GM19395 (cell line): Measurements from ENCODE around the gene NRXN3.
A peak's percentile ranks its signal among the peaks of the same experiment; 100 is the strongest.
"Not testable (repeated sequence)": the region's sequence is repeated elsewhere in the genome, so short reads cannot be mapped to it uniquely, and the experiment has no call there.

Source experiments
- ATAC-seq: cut with Tn5 transposase; IDR thresholded peaks from one replicate; pipeline ENCODE4 v1.9.1; 2021; ENCODE audit warnings: mild to moderate bottlenecking, moderate library complexity; ENCODE audit not compliant: unreplicated experiment

Gene NRXN3

DNA sequence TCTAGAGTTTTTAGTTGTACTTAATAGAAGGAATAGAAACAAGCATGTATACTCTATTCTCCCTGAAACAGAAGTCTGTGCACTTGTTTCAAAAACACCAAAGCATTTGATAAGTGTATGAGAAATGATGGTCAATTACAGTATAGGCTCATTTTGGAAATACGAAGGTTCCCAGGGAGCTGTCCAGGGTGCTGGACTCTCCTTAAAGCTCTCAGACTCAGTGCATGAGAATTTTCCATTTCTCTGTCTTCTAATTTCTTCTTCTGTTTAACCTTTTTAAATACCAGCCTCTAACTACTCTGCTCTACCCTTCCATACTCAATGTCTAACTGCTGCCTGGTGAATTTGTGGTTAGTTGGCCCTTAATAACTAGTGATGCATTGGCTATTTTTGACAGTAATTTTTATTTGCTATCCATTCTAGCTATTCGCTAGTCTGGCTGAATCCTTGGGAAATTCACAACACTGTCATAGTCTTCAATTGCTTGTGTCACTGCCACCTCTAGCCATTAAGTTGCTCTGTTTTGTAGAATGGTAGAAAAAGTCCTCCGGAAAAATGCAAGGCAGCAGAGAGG is 229.2 kb downstream of the NRXN3 start:
- no peak for ATAC-seq

DNA sequence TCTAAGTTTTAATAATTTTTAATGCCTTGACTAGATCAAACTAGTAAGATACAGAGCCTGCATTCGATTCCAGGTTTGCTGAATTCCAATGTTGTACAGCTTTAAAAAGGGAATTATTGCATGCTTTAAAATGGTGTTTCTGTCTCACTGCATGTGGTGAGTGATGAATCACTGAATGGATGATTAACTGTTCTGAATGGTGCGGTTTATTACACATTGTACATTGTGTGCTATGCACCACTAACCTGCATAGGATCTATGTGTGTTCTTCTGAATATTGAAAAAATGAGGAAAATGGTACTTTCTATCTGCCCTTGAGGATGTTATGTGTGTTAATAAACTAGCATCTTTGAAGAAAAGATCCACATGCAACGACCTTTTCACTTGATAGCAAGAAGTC is 231.7 kb downstream of the NRXN3 start:
- no peak for ATAC-seq

DNA sequence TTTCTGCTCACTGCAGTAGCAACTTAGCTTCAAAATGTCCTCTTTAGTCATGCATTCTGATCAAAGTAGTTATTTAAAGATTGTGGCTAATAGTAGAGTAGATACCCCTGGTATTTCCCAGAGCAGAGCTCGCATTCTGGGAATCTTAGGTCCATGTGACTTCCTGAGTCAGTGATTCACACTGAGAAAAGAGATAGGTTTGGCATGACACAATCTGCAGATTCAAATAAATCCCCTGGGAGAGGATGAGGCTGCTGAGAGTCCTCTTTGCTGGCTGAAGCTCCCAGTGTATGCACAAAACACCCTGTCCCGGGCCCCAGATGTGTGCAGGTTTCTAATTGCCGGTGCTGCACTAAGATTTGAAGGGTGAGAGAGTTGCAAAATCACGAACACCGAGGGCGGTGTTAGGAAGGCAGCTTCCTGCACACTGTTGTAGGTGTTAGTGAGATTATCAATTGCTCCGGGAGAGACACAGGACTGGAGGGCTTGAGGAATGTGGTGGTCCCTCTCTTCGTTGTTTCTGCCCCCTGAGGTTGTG is 233.2 kb downstream of the NRXN3 start:
- peak; percentile 73 for ATAC-seq

DNA sequence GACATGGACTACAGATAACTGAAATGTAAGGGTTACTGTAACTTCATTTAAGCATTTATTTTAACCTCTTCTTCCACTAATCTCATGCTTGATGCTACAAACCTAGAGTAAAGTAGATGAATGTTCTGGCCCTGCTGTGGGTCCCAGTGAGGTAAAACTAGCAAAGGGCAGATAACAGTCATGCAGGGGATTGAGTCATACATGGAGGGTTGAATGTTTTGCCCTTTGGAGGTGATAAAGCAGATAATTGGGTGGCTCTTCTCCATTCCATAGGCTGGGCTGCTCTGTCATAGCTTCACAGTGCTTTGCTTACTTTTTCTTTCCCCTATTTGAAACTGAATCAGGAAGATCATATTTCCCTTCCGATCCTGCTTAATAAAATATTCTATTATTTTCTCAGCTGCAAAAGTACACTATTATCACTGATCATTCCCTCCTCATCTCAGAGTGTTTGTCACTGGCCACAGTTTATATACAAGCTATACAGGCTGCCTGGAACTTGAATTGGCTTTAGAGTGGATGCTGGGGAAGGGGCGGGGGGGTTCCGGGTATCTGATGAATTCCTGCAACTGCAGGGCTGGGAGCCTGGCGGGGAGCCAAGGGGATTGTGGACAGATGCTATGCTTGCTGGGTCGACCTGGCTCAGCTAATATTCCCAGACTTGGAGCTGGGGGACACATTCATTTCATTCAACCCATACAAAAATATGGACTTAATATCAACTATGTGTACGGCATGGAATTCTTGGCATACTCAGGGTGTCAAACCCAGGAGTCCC is 235.1 kb downstream of the NRXN3 start:
- ATAC-seq: no peak

DNA sequence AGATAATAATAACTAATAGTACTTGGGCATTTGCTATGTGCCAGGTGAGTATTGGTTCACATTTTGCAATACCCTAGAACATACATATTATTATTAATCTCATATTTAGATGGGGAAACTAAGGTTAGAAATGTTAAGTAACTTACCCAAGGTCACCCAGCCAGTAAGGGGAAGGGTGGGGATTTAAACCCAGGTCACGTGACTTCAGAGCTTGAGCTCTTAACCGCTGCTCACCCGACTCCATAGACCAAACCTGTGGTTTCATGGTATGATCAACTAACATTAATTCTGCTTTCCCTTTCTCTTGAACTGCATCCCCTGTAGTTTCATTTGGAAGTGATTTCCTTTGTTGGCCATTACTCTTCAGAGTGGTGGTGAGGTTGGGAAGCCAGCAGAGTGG is 242.3 kb downstream of the NRXN3 start:
- no peak for ATAC-seq

DNA sequence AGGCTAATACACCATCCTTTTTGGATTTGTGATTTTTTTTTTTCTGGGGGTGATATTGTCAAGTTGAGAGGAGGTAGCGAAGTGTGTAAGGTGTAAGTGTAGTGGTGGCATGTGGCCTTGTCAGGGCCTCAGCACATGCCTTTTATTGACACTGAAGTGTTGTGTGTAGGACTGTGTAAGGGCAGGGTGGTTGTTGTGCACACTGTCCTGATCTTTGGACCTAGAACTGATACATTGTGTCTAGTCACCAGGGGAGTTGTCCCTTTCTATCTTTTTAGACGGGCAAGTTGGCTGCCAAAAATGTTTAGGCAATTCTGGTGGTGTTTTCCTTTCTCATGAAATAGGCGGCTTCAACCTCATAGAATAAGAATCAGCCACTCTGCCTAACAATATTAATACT is 244.0 kb downstream of the NRXN3 start:
- no peak for ATAC-seq

DNA sequence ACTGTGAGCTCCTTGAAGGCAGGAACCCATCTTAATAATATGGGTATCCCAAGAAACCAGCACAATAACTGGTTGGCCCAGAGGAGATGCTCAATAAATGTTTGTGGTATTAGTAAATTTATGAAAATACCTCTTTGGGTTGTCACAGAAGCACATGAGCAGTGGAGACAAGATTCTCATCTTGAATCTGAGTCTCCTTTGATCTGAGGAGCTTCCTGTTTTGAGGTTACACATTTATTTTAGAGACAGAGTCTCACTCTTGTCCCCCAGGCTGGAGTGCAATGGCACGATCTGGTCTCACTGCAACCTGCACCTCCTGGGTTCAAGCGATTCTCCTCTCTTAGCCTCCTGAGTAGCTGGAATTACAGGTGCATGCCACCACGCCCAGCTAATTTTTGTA is 247.4 kb downstream of the NRXN3 start:
- ATAC-seq: no peak

DNA sequence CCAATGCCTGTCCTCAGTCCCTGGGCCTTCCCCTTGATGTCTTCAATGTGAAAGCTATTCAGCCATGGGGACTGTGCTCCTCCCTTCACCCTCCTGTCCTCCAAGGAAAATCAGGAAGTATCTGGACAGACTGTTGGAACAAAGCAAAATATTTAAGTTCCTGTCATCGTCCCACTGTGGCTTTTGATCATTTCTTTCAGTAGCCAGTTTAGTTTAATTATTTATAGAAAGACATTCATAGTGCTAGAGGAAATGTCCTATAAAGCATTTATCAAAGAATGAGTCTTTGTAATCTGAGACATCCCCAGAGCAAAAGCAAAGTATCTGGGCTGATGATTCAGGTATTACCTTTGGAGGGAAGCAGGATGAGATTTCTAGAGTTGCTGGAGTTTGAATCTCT is 254.1 kb downstream of the NRXN3 start:
- no peak for ATAC-seq

DNA sequence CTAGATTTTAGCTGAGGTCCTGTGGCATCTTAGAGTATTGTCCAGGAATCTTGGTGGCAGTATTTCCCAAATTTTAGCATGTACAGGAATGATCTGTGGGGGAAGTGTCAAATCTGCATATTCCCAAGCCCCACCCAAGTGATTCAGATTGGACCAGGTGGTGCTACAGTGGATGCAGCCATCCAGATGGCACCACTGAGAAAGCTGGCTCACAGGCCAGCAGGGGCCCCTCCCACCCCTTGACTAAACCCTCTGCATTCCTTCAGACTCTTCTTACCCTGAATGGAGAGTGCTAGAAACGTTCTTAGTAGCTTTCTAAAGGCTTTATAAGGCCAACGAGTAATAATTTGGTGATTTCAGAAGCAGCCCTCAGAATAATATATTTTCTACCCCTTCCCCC is 255.2 kb downstream of the NRXN3 start:
- no peak for ATAC-seq

DNA sequence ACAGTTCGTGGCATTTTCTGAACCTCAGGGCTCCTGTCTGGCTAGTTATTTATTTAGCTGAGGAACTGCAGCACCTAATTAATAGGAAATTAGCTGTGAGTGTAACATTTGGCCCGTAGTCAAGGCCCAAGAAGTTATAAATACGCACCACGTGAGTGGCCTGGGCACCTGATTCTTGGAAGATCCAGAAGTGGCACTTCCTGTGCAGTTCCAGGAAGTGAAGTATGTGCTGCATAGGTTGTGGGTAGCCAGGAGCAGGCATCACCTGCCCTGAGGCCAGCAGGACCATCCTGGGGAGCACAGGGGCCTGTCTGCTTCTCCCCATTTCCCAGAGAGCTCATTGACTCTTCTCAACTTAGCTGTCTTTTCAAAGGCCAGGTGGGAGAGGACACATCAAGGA is 255.6 kb downstream of the NRXN3 start:
- ATAC-seq: no peak

DNA sequence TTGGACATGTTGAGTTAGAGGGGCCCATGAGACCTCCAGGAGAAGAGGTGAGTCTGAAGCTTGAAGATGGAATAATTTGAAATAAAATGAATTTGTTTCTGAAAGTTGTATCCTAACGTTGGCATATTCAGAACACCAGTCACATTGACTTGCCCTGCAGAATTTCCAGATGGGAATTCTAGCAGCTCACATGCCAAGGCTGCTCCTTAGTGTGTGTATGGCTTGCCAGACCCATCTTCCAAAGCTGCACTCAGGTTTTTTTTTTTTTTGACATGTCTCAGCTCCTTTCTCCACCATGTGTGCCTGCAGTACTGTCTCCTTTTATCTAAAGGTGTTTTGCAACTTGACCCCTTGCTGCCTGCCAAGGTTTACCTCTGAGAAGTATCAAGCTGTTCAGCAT is 261.9 kb downstream of the NRXN3 start:
- no peak for ATAC-seq

DNA sequence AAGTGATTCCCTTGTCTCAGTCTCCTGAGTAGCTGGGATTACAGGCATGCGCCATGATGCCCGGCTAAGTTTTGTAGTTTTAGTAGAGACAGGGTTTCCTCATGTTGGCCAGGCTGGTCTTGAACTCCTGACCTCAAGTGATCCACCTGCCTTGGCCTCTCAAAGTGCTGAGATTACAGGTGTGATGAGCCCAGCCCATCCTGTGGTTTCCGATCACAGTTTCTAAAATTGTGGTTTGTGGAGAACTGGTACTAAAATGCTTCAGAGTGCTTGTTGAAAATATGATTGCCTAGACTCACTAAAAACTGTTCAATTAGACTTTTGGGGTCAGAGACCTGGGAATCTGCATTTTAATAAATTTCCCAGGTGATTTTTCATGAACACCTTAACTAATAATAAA is 267.3 kb downstream of the NRXN3 start:
- ATAC-seq: not testable (repeated sequence)

DNA sequence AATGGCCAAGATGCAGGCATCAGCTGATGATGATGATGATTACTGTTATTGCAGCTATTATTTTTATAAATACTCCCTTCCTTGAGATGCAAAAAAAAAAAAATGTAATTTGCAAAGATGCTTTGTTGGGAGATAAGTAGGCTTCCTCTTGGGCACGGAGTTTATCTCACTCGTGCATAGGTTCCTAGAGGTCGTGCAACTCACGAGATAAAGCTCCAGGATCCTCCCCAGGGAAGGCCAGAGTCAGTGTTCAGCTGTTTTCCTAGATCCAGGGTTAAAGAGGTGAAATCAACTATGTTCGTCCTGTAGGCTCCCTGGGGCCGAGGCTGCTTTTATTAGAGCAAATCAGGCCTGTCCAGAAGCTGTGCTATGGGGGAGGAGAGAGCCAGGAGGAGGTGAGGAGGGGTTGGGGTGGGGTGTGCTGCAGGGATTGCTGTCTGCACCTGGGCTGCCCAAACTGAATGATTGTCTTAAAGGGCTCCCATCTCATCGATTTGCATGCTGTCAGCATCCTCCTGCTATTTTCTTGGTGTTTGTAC is 270.3 kb downstream of the NRXN3 start:
- ATAC-seq: no peak

DNA sequence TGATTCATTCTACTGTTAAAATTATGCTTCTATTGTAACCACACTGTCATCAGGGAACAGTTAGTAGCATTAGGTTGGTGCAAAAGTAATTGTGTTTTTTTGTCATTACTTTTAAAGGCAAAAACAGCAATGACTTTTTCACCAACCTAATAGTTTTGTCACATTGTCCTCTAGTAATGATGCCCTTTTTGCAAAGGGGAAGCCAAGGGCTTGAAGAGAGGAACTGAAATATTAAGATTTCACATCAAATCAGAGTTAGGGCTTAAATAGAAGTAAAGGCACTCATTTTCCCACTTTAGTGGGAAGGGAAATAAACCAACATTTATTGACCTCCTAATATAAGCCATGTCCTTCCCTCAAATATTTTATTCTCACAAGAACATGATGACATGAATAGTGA is 273.7 kb downstream of the NRXN3 start:
- no peak for ATAC-seq

DNA sequence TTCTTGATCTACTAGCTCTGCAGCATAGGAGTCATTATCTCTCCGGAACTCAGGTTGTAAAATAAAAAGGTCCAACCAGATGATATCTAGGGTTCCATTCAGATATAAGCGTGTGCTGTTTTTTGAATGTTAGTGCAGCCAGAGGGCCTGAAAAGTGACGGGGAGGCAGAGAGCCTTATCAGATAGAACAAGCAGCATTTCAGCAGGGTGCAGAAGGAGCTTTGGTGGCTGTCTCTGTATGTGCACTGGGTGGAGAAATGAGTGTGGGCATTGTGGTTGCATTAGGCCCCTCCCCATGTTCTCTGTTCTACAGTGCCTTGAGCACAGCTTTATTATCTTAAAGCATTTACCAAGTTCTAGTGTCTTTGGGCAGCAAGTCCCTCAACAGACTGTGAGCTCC is 275.1 kb downstream of the NRXN3 start:
- no peak for ATAC-seq

DNA sequence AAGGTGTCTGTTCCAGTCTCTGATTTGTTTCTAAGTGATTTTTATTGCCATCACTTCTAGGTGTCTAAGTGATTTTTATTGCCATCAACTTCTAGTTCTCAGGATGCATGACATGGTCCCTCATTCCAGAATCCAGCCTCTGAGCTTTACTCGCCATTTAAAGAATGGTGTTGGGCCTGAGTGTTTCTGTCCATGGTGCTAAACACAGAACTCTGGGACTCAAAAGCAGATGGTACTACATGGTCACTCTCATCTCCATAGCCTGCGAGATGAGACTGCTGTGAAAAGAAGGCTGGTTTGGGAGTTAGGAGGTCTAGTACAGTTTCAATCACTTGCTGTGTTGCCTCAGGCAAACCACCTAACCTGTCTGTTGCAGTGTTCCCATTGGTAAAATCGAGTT is 276.6 kb downstream of the NRXN3 start:
- no peak for ATAC-seq

DNA sequence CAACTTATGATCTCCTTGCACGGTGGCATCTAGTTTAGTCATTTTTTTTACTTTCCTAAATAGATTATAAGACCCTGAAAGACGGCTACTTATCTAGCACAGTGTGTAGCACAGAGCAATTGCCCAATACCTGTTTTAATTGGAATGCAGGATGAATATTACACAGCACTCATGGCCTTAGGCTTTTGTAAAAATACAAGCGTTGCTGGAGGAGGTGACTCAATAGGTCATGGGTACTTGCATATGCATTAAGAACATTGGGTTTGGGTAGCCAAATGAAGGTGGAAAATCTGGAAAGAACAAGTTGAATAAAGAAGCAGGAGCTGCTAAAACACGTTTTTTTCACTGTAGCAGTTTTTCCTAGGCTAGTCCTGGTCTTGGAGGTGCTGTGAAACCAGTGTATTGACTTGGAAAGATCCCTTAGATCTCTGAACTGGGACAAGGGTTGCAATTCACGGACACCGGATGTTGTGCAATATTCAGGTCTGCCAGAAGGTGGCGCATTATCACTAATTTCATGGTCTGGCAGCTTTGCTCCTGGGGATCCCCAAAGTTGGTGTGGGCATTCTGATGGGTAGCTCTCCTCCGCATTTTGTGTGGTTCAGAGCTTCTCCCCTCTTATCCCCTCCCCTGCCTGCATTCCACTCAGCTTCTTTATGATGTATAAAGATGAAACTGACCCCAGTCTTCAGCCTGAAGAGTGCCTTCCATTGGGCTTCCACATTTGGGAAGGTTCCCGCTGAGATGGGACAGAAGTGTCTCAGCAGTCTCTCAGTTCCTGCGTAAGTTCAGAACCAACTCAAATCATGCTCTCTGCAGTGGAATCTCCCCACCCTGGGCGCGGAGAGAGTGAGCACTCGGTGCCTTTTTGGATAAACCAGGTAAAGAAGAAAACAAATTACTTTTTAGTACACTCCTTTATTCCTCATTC is 278.3 kb downstream of the NRXN3 start:
- peak; percentile 77 for ATAC-seq

DNA sequence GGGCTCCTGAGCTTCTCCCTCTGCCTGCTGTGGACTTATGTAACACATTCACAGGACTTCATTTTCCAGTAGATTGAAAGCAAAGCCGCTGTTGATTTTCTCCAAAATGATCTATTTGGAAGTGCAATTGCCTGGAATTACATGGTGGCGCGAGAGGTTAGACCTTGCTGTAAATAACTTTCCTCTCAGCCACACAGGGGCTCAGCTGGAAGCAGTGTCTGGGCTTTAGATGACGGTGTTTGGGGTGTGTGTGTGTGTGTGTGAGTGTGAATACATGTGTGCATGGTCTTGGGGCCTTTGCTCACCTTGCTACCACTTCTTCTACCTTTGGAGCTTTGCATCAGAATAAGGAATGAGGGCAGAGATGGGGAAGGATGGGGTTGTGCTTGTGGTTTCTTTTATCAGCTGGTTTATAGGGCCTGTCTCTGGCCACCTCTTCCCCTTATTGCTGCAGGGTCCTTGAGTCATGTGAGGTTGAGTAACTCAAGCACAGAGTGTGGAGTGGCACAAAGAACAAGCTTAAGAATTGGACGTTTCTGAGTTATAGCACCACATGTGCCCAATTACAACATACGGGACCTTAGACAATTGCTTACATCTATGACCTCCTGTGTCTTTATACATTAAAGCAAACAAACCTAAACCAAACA is 280.6 kb downstream of the NRXN3 start:
- ATAC-seq: no peak

DNA sequence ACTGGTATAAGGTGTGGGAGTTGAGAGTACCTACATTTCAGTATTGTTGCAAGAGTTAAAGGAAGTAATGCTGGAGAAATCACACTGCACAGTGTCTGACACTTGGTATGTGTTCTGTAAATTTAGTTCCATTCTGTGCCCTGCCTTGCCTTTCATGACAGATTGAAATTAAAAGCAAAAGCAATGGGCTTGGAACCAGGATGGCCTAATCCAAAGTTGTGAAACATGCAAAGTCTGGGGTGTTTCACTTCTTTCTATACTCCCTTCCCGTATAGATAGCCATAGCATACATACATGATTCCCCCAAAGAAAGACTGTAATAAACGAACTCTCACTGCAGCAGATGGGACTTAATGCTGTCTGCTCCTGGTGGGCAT is 281.1 kb downstream of the NRXN3 start:
- no peak for ATAC-seq

DNA sequence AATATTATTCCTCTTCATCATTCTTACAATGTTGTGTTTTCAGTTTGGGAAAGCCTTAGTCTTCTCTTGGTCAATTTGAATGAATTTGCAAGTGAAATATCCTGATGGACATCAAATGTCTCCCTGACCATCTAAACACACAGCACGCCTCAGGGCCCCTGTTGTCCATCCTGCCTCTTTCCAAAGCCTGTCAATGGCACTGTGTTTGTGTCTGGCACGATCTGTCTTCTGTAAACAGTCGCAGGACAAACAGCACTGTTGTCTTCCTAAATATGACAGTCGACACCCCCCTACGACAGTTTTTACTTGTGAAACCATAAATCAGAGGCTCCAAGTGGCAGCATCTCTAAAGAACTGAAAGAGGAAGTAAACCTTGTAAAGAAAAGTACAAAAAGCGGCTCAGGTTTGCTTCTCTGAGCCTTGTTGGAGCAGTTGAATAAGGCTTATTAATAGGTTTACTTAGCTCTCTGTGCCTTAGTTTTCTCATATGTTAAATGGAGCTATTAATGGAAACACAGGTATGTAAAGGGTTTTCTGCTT is 285.8 kb downstream of the NRXN3 start:
- peak; percentile 87 for ATAC-seq

DNA sequence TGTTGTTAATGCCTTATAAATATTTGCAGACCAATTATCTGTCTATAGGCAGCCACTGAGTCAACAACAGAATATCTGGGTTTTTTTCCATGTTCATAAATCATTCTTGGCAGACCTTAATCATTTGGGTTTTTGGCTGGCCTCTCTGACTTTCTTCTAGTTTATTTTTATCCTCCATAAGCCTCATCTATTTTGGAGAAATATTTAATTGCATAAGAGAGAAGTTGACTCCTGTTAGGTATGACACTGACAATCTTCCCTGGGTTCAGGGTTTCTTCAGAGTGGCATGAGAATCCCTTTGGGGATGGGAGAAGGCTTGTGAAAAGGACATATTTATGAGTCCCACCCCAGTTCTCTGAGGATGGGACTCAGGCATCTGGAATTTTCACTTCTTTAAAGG is 299.8 kb downstream of the NRXN3 start:
- no peak for ATAC-seq
